NOMO-1 treated with dmso at 0.1 percent for 144 hours (cell line): ENCODE data around the gene RNF149.
A peak's percentile ranks its signal among the peaks of the same experiment; 100 is the strongest.
"Not testable (repeated sequence)": the region's sequence is repeated elsewhere in the genome, so short reads cannot be mapped to it uniquely, and the experiment has no call there.

Experiments used
- DNase-seq: peaks from one replicate; lab custom pipeline; 2025; ENCODE audit not compliant: unreplicated experiment; lab: John Stamatoyannopoulos, UW

RNF149 gene

GRCh38 chr2:101308432-101309210, at the start of gene RNF149:
RNF149 (minus strand) TSS chr2:101308701; CDS start chr2:101308588, 113 bp downstream.
- peak; percentile 99 for DNase-seq

DNA sequence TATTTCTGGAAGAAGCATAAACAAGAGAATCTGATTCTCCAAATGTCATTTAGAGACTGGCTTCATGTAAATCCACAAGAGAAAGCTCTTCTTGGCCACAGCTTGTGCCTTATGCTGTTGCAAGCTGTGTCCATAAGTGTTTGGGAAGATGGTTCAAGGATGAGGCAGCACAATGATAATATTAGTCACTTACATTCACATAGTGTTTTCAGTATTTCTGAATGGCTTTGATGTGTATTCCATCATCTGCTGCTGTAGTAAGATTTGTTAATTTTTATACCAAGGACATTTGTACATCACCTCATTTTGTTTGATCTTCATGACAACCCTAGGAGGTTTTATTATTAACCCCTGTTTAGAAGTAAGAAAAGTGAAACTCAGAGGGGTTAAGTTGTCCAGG, 48.9 kb upstream of the RNF149 start:
- DNase-seq: no peak

DNA sequence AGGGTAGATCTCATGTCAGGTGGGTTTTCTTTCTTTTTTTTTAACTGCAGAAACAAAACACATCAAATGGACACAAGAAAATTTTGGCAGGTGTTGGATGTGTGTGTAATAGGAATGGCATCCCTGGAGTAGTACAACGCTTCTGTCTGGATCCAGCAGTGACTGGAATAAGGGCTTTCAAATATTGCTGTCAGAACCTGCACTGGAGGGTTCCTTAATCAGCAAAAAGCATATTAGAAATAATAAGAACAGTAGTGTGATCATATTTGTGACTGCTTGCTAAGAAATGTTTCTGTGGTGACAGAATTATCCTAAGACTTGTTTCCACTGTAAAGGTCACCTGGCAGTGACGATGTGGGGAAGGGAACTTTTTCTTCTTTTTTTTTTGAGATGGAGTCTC, 48.0 kb upstream of the RNF149 start:
- DNase-seq: no peak

DNA sequence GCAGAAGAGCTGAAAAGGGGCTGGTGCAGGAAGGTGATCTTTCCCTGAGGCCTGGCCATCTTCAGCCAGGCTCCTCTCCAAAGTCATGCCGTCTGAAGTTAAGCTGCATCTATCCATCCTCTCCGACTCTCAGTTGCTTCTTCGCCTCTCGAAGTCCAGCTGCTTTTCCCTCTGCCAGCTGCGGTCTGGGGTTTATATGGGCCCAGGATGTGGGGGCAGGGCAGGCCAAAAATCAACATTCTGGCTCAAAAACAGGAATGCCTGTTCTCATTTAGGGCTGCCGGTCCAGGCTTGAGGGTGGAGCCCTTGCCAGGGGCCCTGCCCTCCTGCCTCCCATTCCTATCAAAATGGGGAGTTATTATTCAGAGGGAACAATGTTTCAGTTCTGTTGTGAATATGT, 47.6 kb upstream of the RNF149 start:
- no peak for DNase-seq

GRCh38 chr2:101355401-101356054, 47.0 kb upstream of the RNF149 start:
- no peak for DNase-seq

DNA sequence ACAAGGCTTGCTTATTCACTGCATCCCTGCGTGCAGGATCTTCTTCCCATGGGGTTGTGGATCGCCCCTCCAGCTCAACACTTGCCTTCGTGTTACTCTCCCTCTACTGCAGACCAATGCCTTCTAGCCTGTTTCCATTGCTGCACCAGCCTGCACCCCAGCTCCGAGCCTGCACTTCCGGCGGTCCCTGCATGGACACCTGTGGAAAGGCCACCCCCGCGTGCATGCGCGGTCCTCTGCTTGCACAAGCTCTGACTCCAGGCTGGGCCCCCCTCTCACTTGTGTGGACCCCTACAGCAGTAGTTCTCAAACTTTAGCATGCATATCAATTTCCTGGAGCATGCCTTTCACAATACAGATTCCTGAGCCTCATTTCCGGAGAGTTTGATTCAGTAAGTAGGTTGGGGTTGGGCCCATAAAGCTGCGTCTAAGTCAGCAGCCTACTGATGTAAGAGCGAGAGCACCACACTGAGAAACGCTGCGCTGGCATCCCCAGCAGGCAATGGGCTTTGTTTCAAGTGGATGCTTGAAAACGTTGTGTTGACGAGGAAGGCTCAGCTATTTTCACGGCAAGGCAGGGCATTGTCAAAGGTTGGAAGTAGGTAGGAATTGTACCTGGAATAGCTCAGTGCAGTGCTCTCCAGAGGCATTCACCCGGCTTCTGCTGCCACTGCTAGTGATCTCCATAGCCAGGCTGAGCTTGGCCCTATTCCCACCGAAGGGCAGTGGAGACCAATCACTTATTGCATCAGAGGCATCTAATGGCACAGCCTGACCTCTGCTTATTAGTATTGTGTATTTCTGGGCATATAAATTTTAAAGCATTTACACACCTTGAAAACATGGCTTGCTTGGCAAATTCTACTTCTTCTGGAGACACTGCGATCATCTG, 46.2 kb upstream of the RNF149 start:
- DNase-seq: no peak

GRCh38 chr2:101352631-101353030, 44.1 kb upstream of the RNF149 start:
- DNase-seq: not testable (repeated sequence)

DNA sequence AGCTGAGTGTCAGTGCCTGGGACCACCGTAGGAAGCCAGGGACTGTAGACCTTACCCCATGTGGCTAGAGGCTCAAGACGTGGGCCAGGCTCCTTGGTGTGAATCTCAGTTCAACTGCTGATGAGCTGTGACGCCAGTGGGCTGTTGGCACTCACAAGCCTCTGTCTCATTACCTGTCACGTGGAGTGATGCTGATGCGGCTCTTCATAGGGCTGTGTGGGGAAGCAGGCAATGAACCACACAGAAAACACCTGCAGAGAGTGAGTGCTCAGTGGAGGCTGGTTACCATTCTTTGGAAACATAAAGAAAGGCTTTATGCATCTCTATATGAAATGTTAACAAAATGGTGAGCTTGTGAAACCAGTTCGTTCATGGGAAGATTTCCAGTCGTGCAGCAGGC, 42.7 kb upstream of the RNF149 start:
- DNase-seq: no peak

DNA sequence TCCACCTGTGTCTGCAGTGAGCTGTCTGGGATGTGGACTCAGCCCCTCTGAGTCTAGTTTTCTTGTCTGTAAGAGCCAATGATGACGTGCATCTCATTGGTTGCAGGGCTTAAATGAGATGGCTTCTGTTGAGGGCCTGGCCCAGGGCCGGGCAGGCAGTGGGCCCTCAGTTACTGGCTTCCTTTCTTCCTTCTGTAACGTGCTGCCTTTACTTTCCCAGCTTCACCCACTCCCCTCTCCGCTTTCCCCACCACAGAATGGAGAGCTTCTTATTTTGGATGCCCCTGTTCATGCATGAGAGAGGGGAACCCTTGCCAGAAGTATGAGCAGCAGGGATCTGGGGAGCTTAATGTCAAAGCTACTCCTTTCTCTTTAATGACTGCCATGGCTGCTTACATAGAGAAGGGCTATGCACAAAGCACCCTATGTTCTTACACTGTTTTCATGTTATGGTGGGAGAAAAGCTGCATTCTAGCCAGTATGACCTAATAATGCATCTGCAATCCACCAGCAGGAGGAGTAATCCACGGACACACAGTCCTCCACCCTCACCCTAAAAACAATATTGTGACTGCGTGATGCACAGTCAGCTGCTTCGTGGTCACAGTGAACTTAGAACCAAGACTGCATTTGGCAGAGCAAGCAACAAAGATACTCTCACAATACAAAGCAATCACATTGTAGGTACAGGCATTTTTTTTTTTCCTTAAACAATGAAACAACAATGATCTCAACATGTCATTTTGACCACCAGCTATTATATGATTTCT, 41.6 kb upstream of the RNF149 start:
- no peak for DNase-seq

DNA sequence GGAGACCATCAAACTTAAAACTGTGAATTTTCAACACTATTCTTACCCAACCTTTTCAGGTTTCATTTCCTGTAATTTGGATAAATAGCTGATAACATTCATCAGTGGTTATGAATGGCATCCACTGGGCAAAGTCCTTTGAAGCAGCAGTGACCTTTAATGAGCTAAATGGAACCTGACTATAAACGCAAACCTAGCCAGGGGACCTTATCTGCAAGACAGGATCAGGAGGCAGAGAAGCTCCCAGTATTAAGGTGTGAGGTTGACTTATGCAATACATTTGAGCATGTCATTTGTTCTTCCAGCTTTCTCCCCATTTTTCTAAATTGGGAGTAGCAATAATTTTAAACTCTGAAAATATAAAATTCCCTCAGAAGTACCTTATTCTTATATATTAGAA, 40.4 kb upstream of the RNF149 start:
- DNase-seq: no peak

DNA sequence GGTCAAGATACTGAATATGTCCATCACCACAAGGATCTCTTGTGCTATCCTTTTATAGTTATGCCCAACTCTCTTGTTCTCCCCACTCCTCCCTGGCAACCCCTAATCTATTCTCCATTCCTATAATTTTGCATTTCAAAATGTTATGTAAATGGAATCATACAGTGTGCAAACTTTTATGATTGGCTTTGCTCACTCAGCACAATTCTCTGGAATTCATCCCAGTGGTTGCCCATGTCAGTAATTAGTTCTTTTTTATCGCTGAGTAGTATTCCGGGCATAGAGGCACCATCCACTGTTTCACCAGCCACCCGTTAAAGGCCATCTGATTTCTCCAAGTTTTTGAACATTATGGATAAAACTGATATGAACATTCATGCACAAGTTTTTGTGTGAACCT, 38.4 kb upstream of the RNF149 start:
- DNase-seq: no peak

GRCh38 chr2:101344137-101344536, 35.6 kb upstream of the RNF149 start:
- DNase-seq: no peak

DNA sequence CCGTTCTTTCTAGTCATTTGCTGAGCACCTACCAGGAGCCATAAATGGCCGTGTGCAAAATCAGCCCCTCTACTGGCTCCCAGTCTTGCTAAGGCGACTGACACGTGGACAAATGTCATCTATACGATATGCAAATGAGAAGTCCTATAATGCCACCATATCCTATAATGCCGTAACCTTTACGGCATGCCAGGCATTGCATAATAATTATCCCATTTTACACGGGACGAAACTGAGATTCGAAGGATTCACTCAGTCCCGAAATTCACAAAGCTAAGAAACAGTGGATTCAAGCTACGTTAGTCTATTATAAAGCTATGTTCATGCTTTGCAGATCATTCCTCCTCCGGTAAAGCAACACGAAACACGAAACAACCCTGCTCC, 34.1 kb upstream of the RNF149 start:
- no peak for DNase-seq

GRCh38 chr2:101341901-101342624, 33.6 kb upstream of the RNF149 start:
- DNase-seq: peak; percentile 37

DNA sequence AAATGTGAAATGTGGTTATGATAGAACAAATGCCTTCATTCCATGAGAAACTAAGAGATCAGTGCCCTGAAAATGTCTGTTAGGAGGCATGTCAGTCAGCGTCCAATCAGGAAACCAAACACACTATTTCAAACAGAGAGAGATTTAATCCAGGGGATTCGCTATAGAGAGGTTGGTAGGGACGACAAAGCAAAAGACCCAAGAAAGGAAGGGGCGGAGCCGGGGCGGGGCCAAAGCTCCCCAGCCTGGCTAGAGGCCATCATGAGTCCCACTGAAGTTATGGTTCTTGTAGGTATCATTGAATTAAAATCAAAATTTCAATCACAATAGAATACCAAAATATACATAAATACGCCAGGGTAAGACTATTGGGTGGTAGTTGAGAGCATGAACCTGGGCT, 32.9 kb upstream of the RNF149 start:
- no peak for DNase-seq

DNA sequence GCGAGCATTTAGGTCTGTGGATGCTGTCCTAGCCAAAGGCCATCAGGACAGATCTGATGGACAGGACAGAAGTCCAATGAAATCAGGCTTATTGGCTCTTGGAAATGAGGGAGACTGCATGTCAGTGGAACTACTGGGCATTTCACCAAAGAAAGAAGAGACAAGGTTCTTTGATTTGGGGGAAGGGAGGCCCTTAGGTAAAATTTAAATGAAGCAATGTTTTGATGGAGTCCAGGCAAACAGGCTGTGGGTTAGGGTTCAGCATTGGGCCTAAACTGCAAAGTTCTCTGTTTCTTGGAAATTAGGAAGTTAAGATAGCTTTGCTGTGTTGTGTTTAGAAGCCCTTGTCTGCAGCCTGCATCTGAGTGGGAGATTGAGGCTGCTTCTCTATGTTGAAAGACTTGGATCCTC, 31.6 kb upstream of the RNF149 start:
- DNase-seq: no peak

DNA sequence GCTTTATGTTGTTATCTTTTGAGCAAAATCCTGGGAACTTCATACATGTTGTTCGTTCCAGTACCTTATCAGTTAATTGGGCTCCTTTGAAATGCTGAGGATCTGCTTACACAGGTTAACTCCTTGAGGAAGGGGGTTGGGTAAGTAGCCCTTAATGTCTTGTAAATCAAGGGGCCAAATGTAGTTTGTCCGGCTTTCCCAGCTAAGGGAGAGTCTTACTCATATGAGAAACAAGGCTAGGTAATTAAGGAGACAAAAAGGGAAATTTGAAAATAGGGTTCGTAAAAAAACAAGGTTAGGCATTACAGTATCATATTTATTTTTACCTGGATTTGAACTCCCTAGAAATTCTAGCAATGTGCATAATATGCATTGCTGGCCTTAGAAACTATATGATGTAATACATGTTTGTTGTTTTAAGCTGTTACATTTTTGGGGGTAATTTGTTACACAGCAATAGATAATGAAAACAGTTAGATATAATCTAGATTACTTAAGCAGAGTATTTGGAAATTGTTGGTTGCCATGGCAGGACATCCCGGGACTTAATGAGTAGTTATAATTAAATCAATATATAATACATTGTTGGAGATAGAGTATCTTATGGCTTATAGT, 30.9 kb upstream of the RNF149 start:
- DNase-seq: no peak

DNA sequence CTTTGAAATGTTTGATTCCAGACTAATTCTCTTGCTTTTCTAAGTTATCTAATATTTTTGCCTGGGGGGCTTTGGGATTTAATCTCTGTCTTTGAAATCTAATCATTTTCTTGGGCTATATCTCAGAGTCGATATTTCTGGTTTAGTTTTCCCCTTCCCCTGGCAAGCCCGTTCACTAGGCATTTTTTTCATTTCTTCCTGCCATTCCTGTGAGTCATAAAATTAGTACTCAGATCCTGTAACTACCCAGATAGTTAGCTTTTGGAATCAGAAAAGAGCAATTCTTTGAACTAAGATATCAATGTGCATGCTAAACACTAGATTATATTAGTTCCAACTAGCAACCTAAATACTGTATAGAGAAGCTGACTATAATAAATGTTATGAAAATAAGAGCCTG, 29.4 kb upstream of the RNF149 start:
- no peak for DNase-seq

- no peak for DNase-seq
These were observed 24.6 kb upstream of the RNF149 start for GRCh38 chr2:101332885-101333766.
